Loucy (cell line): ENCODE measurements around the gene PTPRN2.

Source experiments
- H2AFZ ChIP-seq: fragments of 200-600 bp; sonication (generic); 2 replicates; pipeline ENCODE4 v1.6.0; 2016; ENCODE audit warnings: antibody characterized with exemption, mild to moderate bottlenecking, low read length, moderate library complexity
- H3F3A ChIP-seq: fragments of 200-600 bp; 2 replicates; pipeline ENCODE4 v1.6.0; 2016; ENCODE audit warnings: antibody characterized with exemption, low read depth, mild to moderate bottlenecking
- H3K27me3 ChIP-seq: fragments of 200-600 bp; sonication (generic); 2 replicates; pipeline ENCODE4 v1.6.1; 2014; ENCODE audit warnings: low read length, mild to moderate bottlenecking; ENCODE audit not compliant: insufficient read depth, poor library complexity, severe bottlenecking
- H3K36me3 ChIP-seq: fragments of 200-600 bp; sonication (generic); 2 replicates; pipeline ENCODE4 v1.6.1; 2016; ENCODE audit warnings: low read length; ENCODE audit not compliant: insufficient read depth
- H3K4me1 ChIP-seq: fragments of 200-600 bp; sonication (generic); 2 replicates; pipeline ENCODE4 v1.5.1; 2014; ENCODE audit warnings: low read length, mild to moderate bottlenecking; ENCODE audit not compliant: insufficient read depth, poor library complexity, severe bottlenecking
- H3K4me2 ChIP-seq: fragments of 200-600 bp; sonication (generic); 2 replicates; pipeline ENCODE4 v1.6.0; 2014; ENCODE audit warnings: antibody characterized with exemption, low read length, low read depth, mild to moderate bottlenecking; ENCODE audit not compliant: poor library complexity, severe bottlenecking
- H3K4me3 ChIP-seq: fragments of 200-600 bp; sonication (generic); 2 replicates; pipeline ENCODE4 v1.5.1; 2014; ENCODE audit warnings: low read length, mild to moderate bottlenecking, mixed read lengths; ENCODE audit not compliant: poor library complexity, severe bottlenecking
- H3K79me2 ChIP-seq: fragments of 200-600 bp; sonication (generic); 2 replicates; pipeline ENCODE4 v1.6.1; 2014; ENCODE audit warnings: low read length; ENCODE audit not compliant: insufficient read depth
- H3K9ac ChIP-seq: fragments of 200-600 bp; sonication (generic); 2 replicates; pipeline ENCODE4 v1.6.0; 2014; ENCODE audit warnings: mild to moderate bottlenecking, low read depth, low read length, moderate library complexity; ENCODE audit not compliant: poor library complexity, severe bottlenecking
- H3K9me2 ChIP-seq: fragments of 200-600 bp; sonication (generic); replicated peaks from 2 replicates; pipeline ENCODE4 v1.6.1; 2016; ENCODE audit warnings: low read depth, low read length, mixed read lengths
- H3K9me3 ChIP-seq: fragments of 200-600 bp; sonication (generic); 2 replicates; pipeline ENCODE4 v1.6.1; 2014; ENCODE audit warnings: mild to moderate bottlenecking, antibody characterized with exemption, low read length, low read depth; ENCODE audit not compliant: insufficient read depth
- H4K20me1 ChIP-seq: fragments of 200-600 bp; sonication (generic); 2 replicates; pipeline ENCODE4 v1.6.0; 2014; ENCODE audit warnings: antibody characterized with exemption, low read length, mild to moderate bottlenecking; ENCODE audit not compliant: insufficient read depth, poor library complexity, severe bottlenecking
- EZH2phosphoT487 ChIP-seq: fragments of 200-600 bp; IDR thresholded peaks from 2 replicates; pipeline ENCODE4 v1.6.1; 2018; ENCODE audit warnings: antibody characterized with exemption, mild to moderate bottlenecking, moderate library complexity, borderline replicate concordance
- TF ChIP-seq, protein P1 (sequence below): fragments of 200-600 bp; sonication (generic); conservative IDR thresholded peaks from 2 replicates; pipeline ENCODE4 v1.5.1; 2014; ENCODE audit warnings: mild to moderate bottlenecking, antibody characterized with exemption, low read length

Gene PTPRN2

DNA sequence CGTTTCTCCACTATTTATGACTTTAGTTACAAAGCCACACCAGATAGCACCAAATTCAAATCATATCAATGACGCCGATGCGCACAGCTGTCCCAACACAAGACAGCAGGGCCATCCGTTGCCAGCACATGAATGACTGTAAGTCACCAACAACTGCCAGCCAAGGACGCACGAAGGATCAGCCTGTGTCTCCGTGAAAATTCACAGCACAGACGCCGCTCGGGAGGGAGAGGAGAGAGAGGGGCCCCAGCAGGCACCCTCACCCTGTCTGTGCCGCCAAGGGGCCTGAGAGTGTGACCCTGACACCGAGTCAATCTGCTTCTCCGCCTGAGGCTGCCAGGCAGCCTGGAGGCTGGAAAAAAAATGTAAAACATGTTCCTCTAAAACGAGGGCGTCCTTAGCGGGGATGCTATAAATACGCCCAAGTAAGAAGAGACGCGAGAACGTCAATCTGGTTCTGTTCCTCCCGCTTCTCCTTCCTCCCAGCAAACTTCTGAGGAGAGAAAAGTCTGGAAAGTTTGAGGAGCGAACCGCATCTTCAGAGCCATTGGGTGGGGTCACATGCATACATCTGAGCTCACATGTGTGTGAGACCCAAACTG lies 111.2 kb downstream of the PTPRN2 start:
- H3K79me2 ChIP-seq = no peaks in the 10 kb centered on the region
- no peak for TF ChIP-seq EZH2phosphoT487
- TF ChIP-seq, protein P1, sequence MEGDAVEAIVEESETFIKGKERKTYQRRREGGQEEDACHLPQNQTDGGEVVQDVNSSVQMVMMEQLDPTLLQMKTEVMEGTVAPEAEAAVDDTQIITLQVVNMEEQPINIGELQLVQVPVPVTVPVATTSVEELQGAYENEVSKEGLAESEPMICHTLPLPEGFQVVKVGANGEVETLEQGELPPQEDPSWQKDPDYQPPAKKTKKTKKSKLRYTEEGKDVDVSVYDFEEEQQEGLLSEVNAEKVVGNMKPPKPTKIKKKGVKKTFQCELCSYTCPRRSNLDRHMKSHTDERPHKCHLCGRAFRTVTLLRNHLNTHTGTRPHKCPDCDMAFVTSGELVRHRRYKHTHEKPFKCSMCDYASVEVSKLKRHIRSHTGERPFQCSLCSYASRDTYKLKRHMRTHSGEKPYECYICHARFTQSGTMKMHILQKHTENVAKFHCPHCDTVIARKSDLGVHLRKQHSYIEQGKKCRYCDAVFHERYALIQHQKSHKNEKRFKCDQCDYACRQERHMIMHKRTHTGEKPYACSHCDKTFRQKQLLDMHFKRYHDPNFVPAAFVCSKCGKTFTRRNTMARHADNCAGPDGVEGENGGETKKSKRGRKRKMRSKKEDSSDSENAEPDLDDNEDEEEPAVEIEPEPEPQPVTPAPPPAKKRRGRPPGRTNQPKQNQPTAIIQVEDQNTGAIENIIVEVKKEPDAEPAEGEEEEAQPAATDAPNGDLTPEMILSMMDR = no peak
- H3K27me3 ChIP-seq = no peaks in the 10 kb centered on the region
- H3K9me3 ChIP-seq = peaks cover 36% of the 10 kb centered on the region; the same call in 1 of the 2 replicates
- H3K9ac ChIP-seq = no peak overlapping the region
- H2AFZ ChIP-seq = no peak overlapping the region
- H3K9me2 ChIP-seq = no peaks in the 10 kb centered on the region
- no peaks in the 10 kb centered on the region for H3K4me1 ChIP-seq
- no peaks in the 10 kb centered on the region for H3F3A ChIP-seq
- no peaks in the 10 kb centered on the region for H4K20me1 ChIP-seq
- H3K4me2 ChIP-seq = no peak overlapping the region
- no peak overlapping the region for H3K4me3 ChIP-seq
- no peaks in the 10 kb centered on the region for H3K36me3 ChIP-seq

DNA sequence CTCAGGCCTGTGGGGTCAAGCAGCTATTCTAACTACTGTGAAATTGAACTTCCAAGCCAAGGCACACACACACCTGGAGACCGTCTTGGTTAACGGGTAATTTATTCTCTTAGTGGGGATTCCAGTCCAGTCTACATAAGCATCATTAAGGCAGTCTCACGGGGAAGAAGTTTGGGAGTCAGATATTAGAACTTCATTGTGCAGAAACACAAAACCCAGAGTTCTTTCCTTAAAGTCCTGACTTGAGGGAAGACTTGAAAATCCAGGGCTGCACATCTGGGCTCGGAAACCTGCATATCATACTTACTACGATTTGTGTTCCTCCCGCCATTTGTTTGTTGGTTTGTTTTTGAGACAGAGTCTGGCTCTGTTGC lies 112.0 kb downstream of the PTPRN2 start:
- H3K27me3 ChIP-seq = no peaks in the 10 kb centered on the region
- no peaks in the 10 kb centered on the region for H3K9me2 ChIP-seq
- no peak overlapping the region for H3K4me2 ChIP-seq
- TF ChIP-seq EZH2phosphoT487 = no peak
- TF ChIP-seq, protein P1 = no peak
- no peak overlapping the region for H2AFZ ChIP-seq
- H3K9ac ChIP-seq = no peak overlapping the region
- H3K36me3 ChIP-seq = no peaks in the 10 kb centered on the region
- H3K4me3 ChIP-seq = no peak overlapping the region
- no peaks in the 10 kb centered on the region for H3K4me1 ChIP-seq
- H4K20me1 ChIP-seq = no peaks in the 10 kb centered on the region
- no peaks in the 10 kb centered on the region for H3K79me2 ChIP-seq
- no peaks in the 10 kb centered on the region for H3F3A ChIP-seq
- peaks cover 33% of the 10 kb centered on the region; the same call in 1 of the 2 replicates for H3K9me3 ChIP-seq

DNA sequence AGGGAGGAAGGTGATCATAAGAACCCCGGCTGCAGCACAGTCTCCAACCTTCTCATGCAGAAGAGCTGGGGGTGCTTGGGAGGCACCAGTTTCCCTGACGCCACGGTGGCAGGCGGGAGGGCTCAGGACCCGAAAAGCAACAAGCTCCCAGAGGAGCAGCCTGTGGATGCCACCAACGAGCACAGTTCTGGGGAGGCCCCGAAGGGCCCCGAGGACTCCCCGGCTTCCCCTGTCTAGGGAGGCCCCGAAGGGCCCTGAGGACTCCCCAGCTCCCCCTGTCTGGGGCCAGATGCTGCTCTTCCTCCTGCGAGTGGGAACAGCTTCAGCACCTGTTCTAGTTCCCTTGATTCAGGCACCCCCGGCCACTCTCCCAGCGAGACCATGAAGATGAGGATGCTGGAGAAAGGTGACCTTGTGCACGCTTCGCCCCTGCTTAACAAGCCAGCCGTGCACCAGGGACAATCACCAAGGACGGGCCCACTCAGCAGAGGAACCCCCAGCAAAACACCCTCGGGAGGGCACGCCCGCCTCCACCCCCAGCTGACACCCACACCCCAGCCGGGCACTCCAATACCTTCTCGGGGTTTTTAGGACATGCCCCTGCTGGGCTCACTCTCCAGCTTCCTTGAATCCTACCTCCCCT lies 112.5 kb downstream of the PTPRN2 start:
- no peaks in the 10 kb centered on the region for H3K36me3 ChIP-seq
- no peak overlapping the region for H2AFZ ChIP-seq
- no peaks in the 10 kb centered on the region for H3F3A ChIP-seq
- H3K9ac ChIP-seq = no peak overlapping the region
- no peaks in the 10 kb centered on the region for H3K9me2 ChIP-seq
- H3K4me3 ChIP-seq = no peak overlapping the region
- no peak overlapping the region for H3K4me2 ChIP-seq
- H3K4me1 ChIP-seq = no peaks in the 10 kb centered on the region
- H3K79me2 ChIP-seq = no peaks in the 10 kb centered on the region
- peaks cover 32% of the 10 kb centered on the region; the same call in 1 of the 2 replicates for H3K9me3 ChIP-seq
- no peaks in the 10 kb centered on the region for H3K27me3 ChIP-seq
- TF ChIP-seq, protein P1 = no peak
- TF ChIP-seq EZH2phosphoT487 = no peak
- H4K20me1 ChIP-seq = no peaks in the 10 kb centered on the region
